Measurements from ENCODE around the gene ATG4D.
A peak's percentile ranks its signal among the peaks of the same experiment; 100 is the strongest.

- TF ChIP-seq CTCF (IDR thresholded peaks at IDR 0.05) (peak in 1 of 6 experiments; percentile 2), POLR2A (IDR thresholded peaks at IDR 0.05) (no peak), POLR2AphosphoS5 (IDR thresholded peaks at IDR 0.05) (no peak)
These were observed 11.9 kb downstream of the ATG4D start for GRCh38 chr19:10555610-10555973.

Data from upper lobe of left lung (tissue), 4 donors.